Gastroesophageal sphincter (tissue), 4 donors: ENCODE data around the gene MYL1. TPM values are rescaled to one million over a fixed set of nuclear protein-coding genes. Genes with fewer than 3 reads are reported as not detected.

ENCODE experiments used
- ATAC-seq: fragments of 150-250 bp; one replicate; pipeline ENCODE4 v1.9.1; 2016; ENCODE audit warnings: mild to moderate bottlenecking, moderate library complexity
- H3K27ac ChIP-seq, 4 donors: fragments of 200-600 bp; sonication (generic) in 3 of 4; 1 replicate in 3 of 4; 2 replicates in 1 of 4; pipeline ENCODE4 v1.5.1; 2016 to 2019
- H3K27me3 ChIP-seq: fragments of 200-600 bp; sonication (generic); one replicate; pipeline ENCODE4 v1.5.1; 2019
- H3K36me3 ChIP-seq, 2 donors: fragments of 200-600 bp; sonication (generic); one replicate each; pipeline ENCODE4 v1.5.1; 2019; ENCODE audit warnings: control low read depth in 1 of 2
- H3K4me1 ChIP-seq, 3 donors: fragments of 200-600 bp; sonication (generic); 1 replicate in 2 of 3; 2 replicates in 1 of 3; pipeline ENCODE4 v1.5.1; 2016 to 2019; ENCODE audit warnings: control low read depth in 2 of 3
- H3K4me3 ChIP-seq, 2 donors: fragments of 200-600 bp; sonication (generic); one replicate each; pipeline ENCODE4 v1.5.1; 2019; ENCODE audit warnings: mild to moderate bottlenecking in 1 of 2, moderate library complexity in 1 of 2
- H3K9me3 ChIP-seq, 3 donors: fragments of 200-600 bp; sonication (generic); one replicate each; pipeline ENCODE4 v1.5.1; 2017 to 2019; ENCODE audit warnings: control low read depth in 2 of 3
- EP300 ChIP-seq: sonication (generic); formaldehyde crosslinking; IDR thresholded peaks from one replicate; pipeline ENCODE4 v1.6.1; 2017; ENCODE audit warnings: antibody characterized with exemption, mild to moderate bottlenecking
- POLR2A ChIP-seq, 2 donors: fragments of 450-650 bp; IDR thresholded peaks; one replicate each; pipeline ENCODE4 v1.6.1; 2017; ENCODE audit warnings: antibody characterized with exemption in 2 of 2, mild to moderate bottlenecking in 2 of 2, moderate library complexity in 1 of 2
- POLR2AphosphoS5 ChIP-seq: sonication (generic); formaldehyde crosslinking; IDR thresholded peaks from one replicate; pipeline ENCODE4 v1.6.1; 2017; ENCODE audit warnings: antibody characterized with exemption
- WGBS, 2 donors: methylation state at CpG; one replicate each; pipeline ENCODE4 v1.1.5; 2018; ENCODE audit warnings: low coverage in 1 of 2; 5-methylcytosine and 5-hydroxymethylcytosine counted together
- total RNA-seq, 4 donors: library from RNA; depleted of rRNA; stranded (reverse); fragments of >200 nt; gene quantifications; one replicate each; pipeline ENCODE4 v1.1.0, GENCODE V29; 2016
- TF ChIP-seq, protein P1 (sequence below), 4 experiments: fragments of 200-600 bp in 2 of 4; fragments of 450-650 bp in 2 of 4; sonication (generic) in 1 of 4; IDR thresholded peaks; one replicate each; pipeline ENCODE4 v1.5.1; 2017 to 2019; ENCODE audit warnings: antibody characterized with exemption in 4 of 4, mild to moderate bottlenecking in 2 of 4, moderate library complexity in 2 of 4

The MYL1 gene
- not detected for total RNA-seq

DNA sequence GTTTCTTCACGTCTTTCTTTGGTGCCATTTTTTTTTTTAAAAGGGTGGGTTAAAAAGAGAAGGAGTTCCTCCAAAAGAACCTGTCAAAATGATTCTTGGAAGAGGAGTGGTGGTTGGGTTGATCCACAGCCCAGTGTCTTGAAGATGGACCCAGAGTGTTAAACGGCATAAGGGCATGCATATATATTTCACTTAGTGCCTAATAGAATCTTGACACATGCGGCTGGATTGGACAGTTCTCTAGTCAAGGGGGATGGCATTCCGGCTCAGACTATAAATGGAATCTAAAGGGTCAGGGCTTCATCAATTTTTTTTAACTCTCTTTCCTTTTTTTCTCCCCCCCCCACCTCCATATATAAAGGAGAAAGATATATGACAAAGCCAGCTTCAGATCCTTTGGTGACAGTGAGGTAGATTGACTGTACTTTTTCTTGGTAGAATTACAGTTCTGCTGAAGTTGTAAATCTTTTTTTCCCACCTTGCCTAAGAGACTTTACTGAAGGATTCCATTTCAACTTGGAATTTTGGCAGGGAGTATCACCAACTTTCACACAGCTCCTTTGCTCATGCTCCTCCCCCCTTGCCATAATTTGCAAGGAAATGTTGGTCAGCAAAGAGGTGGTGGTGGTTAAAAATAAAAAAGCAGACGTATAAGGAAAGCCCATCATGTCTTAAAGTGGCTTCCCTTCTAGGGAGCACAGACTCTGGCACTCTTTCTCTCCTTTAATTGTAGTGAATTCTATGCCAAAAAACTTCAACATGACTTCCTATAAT, at the start of gene MYL1:
TSS of gene MYL1 (minus strand) at position 160 of the 774 bp plus-strand sequence. CDS start at position 28, 132 bp downstream.
- H3K4me3 ChIP-seq: no peak within 1 kb of the TSS
- WGBS, 2 donors: 73 to 78% methylated on average over 3 to 4 of the region's 5 CpGs
- H3K36me3 ChIP-seq: no peaks in the 10 kb centered on the region
- no peaks in the 10 kb centered on the region for H3K4me1 ChIP-seq
- no peaks in the 10 kb centered on the region for H3K27me3 ChIP-seq
- no peak for TF ChIP-seq POLR2A (IDR thresholded peaks at IDR 0.05)
- TF ChIP-seq, protein P1, sequence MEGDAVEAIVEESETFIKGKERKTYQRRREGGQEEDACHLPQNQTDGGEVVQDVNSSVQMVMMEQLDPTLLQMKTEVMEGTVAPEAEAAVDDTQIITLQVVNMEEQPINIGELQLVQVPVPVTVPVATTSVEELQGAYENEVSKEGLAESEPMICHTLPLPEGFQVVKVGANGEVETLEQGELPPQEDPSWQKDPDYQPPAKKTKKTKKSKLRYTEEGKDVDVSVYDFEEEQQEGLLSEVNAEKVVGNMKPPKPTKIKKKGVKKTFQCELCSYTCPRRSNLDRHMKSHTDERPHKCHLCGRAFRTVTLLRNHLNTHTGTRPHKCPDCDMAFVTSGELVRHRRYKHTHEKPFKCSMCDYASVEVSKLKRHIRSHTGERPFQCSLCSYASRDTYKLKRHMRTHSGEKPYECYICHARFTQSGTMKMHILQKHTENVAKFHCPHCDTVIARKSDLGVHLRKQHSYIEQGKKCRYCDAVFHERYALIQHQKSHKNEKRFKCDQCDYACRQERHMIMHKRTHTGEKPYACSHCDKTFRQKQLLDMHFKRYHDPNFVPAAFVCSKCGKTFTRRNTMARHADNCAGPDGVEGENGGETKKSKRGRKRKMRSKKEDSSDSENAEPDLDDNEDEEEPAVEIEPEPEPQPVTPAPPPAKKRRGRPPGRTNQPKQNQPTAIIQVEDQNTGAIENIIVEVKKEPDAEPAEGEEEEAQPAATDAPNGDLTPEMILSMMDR (IDR thresholded peaks at IDR 0.05): no peak
- no peak for TF ChIP-seq EP300
- ATAC-seq: no peak
- H3K27ac ChIP-seq: no peak within 1 kb of the TSS
- H3K9me3 ChIP-seq: no peaks in the 10 kb centered on the region

DNA sequence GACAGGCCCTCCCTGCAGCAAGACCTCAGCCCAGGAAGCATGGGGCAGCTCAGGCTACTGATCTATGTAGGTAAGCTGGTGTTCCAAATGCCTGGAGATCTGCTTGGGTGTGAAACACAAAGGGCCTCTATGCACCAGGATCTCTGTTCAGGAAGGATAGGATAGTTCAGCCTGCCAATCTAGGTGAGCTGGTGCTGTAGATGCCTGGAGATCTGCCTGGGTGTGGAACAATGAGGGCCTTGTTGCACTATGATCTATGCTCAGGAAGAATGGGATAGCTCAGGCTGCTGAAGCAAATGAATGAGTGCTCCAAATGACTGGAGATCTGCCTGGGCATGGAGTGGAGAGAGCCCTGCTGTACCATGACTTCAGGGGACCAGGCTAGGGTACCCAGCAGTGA, 48.9 kb upstream of the MYL1 start:
- Histone ChIP-seq H3K4me1 (no peaks in the 10 kb centered on the region), H3K27ac (no peak overlapping the region), H3K9me3 (no peaks in the 10 kb centered on the region), H3K27me3 (no peaks in the 10 kb centered on the region), H3K4me3 (no peak overlapping the region), H3K36me3 (no peaks in the 10 kb centered on the region)
- no peak for ATAC-seq
- no peak for TF ChIP-seq POLR2A (IDR thresholded peaks at IDR 0.05)
- no peak for TF ChIP-seq EP300
- TF ChIP-seq, protein P1 (IDR thresholded peaks at IDR 0.05): no peak
- no peak for TF ChIP-seq POLR2AphosphoS5

DNA sequence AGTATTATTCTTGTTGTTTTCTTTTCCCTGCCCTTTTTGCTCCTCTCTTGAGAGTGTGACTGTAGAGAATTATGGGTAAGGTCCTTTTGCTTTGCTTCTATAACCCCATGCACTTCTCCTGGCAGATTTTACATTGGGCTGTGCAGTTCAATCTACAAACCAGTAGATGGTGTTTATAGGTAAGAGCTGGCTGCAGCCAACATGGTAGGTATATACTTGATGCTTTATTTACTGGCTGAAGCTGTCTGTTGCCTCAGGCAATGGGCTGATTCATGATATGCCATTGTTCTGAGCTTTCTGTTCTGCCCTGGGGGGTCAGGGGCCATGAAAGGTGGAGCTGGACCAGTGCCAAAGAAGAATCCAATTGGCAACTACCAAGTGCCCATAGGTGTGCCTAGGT, 48.3 kb upstream of the MYL1 start:
- H3K4me1 ChIP-seq: no peaks in the 10 kb centered on the region
- no peaks in the 10 kb centered on the region for H3K9me3 ChIP-seq
- no peaks in the 10 kb centered on the region for H3K36me3 ChIP-seq
- no peak for ATAC-seq
- TF ChIP-seq POLR2A (IDR thresholded peaks at IDR 0.05): no peak
- no peak for TF ChIP-seq EP300
- TF ChIP-seq POLR2AphosphoS5: no peak
- TF ChIP-seq, protein P1 (IDR thresholded peaks at IDR 0.05): no peak
- H3K27me3 ChIP-seq: no peaks in the 10 kb centered on the region
- H3K27ac ChIP-seq: no peak overlapping the region
- no peak overlapping the region for H3K4me3 ChIP-seq

DNA sequence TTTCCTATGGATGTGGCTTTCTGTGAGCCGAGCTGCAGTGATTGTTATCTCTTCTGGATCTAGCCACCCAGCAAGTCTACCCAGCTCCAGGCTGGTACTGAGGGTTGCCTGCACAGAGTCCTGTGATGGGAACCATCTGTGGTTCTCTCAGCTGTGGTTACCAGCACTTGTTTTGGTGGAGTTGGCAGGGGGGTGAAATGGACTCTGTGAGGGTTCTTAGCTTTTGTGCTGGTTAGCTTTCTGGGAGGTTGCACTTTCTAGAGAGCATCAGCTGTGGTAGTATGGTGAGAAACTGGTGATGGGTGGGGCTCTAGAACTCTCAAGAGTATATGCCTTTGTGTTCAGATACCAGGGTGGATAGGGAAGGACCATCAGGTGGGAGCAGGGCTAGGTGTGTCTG, 45.4 kb upstream of the MYL1 start:
- no peak for ATAC-seq
- Histone ChIP-seq H3K9me3 (no peaks in the 10 kb centered on the region), H3K4me3 (no peak overlapping the region), H3K27ac (no peak overlapping the region), H3K36me3 (no peaks in the 10 kb centered on the region), H3K27me3 (no peaks in the 10 kb centered on the region), H3K4me1 (no peaks in the 10 kb centered on the region)
- TF ChIP-seq POLR2A (IDR thresholded peaks at IDR 0.05): no peak
- TF ChIP-seq, protein P1 (IDR thresholded peaks at IDR 0.05): no peak
- no peak for TF ChIP-seq EP300
- no peak for TF ChIP-seq POLR2AphosphoS5
- WGBS, 2 donors: 57% methylated on average over 1 of the region's 1 CpG; no CpG with 5 or more reads in 1 of the 2 donors

DNA sequence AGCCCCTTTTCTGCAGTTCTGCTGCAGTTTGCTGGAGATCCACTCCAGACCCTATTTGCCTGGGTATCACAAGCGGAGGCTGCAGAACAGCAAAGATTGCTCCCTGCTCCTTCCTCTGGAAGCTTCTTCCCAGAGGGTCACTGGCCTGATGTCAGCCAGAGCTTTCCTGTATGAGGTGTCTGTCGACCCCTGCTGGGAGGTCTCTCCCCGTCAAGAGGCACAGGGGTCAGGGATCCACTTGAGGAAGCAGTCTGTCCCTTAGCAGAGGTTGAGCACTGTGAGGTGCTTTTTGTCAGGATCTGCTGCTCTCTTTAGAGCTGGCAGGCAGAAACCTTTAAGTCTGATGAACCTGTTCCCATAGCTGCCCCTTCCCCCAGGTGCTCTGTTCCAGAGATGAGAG, 42.0 kb upstream of the MYL1 start:
- H3K27ac ChIP-seq: no peak overlapping the region
- H3K4me3 ChIP-seq: no peak overlapping the region
- peaks cover 0 to 6% (median 0%) of the 10 kb centered on the region in 3 donors for H3K9me3 ChIP-seq
- H3K27me3 ChIP-seq: no peaks in the 10 kb centered on the region
- no peak for ATAC-seq
- WGBS, 2 donors: no CpG with 5 or more reads among the region's 3 CpGs
- H3K4me1 ChIP-seq: no peaks in the 10 kb centered on the region
- H3K36me3 ChIP-seq: no peaks in the 10 kb centered on the region
- TF ChIP-seq EP300: no peak
- TF ChIP-seq POLR2AphosphoS5: no peak
- no peak for TF ChIP-seq POLR2A (IDR thresholded peaks at IDR 0.05)
- TF ChIP-seq, protein P1 (IDR thresholded peaks at IDR 0.05): no peak
